ENCODE data around the gene MRPL22. TPM values are rescaled to one million over a fixed set of nuclear protein-coding genes. Genes with fewer than 3 reads are reported as not detected.

Gene MRPL22
- total and polyA plus RNA-seq, 2 donors (not counting 1 experiment from before 2014, with no cell fraction given), result 17.8 to 42.6 TPM

- H3K79me2 ChIP-seq (ENCODE audit: control insufficient read depth, insufficient read depth, low read length), result no peaks in the 10 kb centered on the region
- no peak overlapping the region for H3K27ac ChIP-seq (ENCODE audit: insufficient read depth, low read length)
- no peak overlapping the region for H3K4me3 ChIP-seq (replicated peaks in 1 of 4; ENCODE audit: control extremely low read depth in 1 of 4, insufficient read depth in 1 of 4, low read depth in 3 of 4, low read length in 4 of 4)
- no peaks in the 10 kb centered on the region for H3K9me3 ChIP-seq (ENCODE audit: control insufficient read depth, insufficient read depth, low read depth, low read length)
- H3K4me2 ChIP-seq (ENCODE audit: extremely low read depth, insufficient read depth, low read length), result no peak overlapping the region
- H3K9ac ChIP-seq (ENCODE audit: insufficient read depth, low read length), result no peak overlapping the region
- DNase-seq (ENCODE audit: low read depth in 2 of 2), result no peak
- H3K36me3 ChIP-seq (ENCODE audit: control insufficient read depth, insufficient read depth, low read length), result no peaks in the 10 kb centered on the region
- no peak for TF ChIP-seq EZH2 (IDR thresholded peaks at IDR 0.05; ENCODE audit: low read length, missing control alignments)
- no peak for TF ChIP-seq CTCF (conservative IDR thresholded peaks at IDR 0.05 in 1 of 2, IDR thresholded peaks at IDR 0.05 in 1 of 2; ENCODE audit: low read depth in 1 of 2, low read length in 2 of 2)
- H3K4me1 ChIP-seq (ENCODE audit: control insufficient read depth, extremely low read depth, insufficient read depth, low read length), result no peaks in the 10 kb centered on the region
- no peaks in the 10 kb centered on the region for H4K20me1 ChIP-seq (ENCODE audit: control insufficient read depth, extremely low read depth, insufficient read depth, low read length)
- H2AFZ ChIP-seq (ENCODE audit: low read length), result no peak overlapping the region
- no peaks in the 10 kb centered on the region for H3K27me3 ChIP-seq (ENCODE audit: control insufficient read depth, insufficient read depth, low read length)
Observed at GRCh38 chr5:154966081-154966841, 25.4 kb downstream of the MRPL22 start.

- DNase-seq (ENCODE audit: low read depth in 2 of 2), result no peak
- Histone ChIP-seq H2AFZ (ENCODE audit: low read length) (no peak overlapping the region), H3K9me3 (ENCODE audit: control insufficient read depth, insufficient read depth, low read depth, low read length) (no peaks in the 10 kb centered on the region), H3K9ac (ENCODE audit: insufficient read depth, low read length) (no peak overlapping the region), H4K20me1 (ENCODE audit: control insufficient read depth, extremely low read depth, insufficient read depth, low read length) (no peaks in the 10 kb centered on the region), H3K79me2 (ENCODE audit: control insufficient read depth, insufficient read depth, low read length) (no peaks in the 10 kb centered on the region), H3K36me3 (ENCODE audit: control insufficient read depth, insufficient read depth, low read length) (no peaks in the 10 kb centered on the region), H3K27ac (ENCODE audit: insufficient read depth, low read length) (no peak overlapping the region), H3K4me1 (ENCODE audit: control insufficient read depth, extremely low read depth, insufficient read depth, low read length) (no peaks in the 10 kb centered on the region), H3K27me3 (ENCODE audit: control insufficient read depth, insufficient read depth, low read length) (no peaks in the 10 kb centered on the region), H3K4me3 (replicated peaks in 1 of 4; ENCODE audit: control extremely low read depth in 1 of 4, insufficient read depth in 1 of 4, low read depth in 3 of 4, low read length in 4 of 4) (no peak overlapping the region), H3K4me2 (ENCODE audit: extremely low read depth, insufficient read depth, low read length) (no peak overlapping the region)
- TF ChIP-seq CTCF (conservative IDR thresholded peaks at IDR 0.05 in 1 of 2, IDR thresholded peaks at IDR 0.05 in 1 of 2; ENCODE audit: low read depth in 1 of 2, low read length in 2 of 2) (no peak), EZH2 (IDR thresholded peaks at IDR 0.05; ENCODE audit: low read length, missing control alignments) (no peak)
Observed at GRCh38 chr5:154966874-154967273, 26.0 kb downstream of the MRPL22 start.

GRCh38 chr5:154967421-154968024, 26.6 kb downstream of the MRPL22 start:
- Histone ChIP-seq H3K27ac (ENCODE audit: insufficient read depth, low read length) (no peak overlapping the region), H3K4me2 (ENCODE audit: extremely low read depth, insufficient read depth, low read length) (no peak overlapping the region), H2AFZ (ENCODE audit: low read length) (no peak overlapping the region), H3K79me2 (ENCODE audit: control insufficient read depth, insufficient read depth, low read length) (no peaks in the 10 kb centered on the region), H4K20me1 (ENCODE audit: control insufficient read depth, extremely low read depth, insufficient read depth, low read length) (no peaks in the 10 kb centered on the region), H3K4me1 (ENCODE audit: control insufficient read depth, extremely low read depth, insufficient read depth, low read length) (no peaks in the 10 kb centered on the region), H3K4me3 (replicated peaks in 1 of 4; ENCODE audit: control extremely low read depth in 1 of 4, insufficient read depth in 1 of 4, low read depth in 3 of 4, low read length in 4 of 4) (no peak overlapping the region), H3K9ac (ENCODE audit: insufficient read depth, low read length) (no peak overlapping the region), H3K9me3 (ENCODE audit: control insufficient read depth, insufficient read depth, low read depth, low read length) (no peaks in the 10 kb centered on the region), H3K36me3 (ENCODE audit: control insufficient read depth, insufficient read depth, low read length) (no peaks in the 10 kb centered on the region), H3K27me3 (ENCODE audit: control insufficient read depth, insufficient read depth, low read length) (no peaks in the 10 kb centered on the region)
- DNase-seq (ENCODE audit: low read depth in 2 of 2), result peak in 1 of 2 donors; percentile 27
- TF ChIP-seq EZH2 (IDR thresholded peaks at IDR 0.05; ENCODE audit: low read length, missing control alignments) (no peak), CTCF (conservative IDR thresholded peaks at IDR 0.05 in 1 of 2, IDR thresholded peaks at IDR 0.05 in 1 of 2; ENCODE audit: low read depth in 1 of 2, low read length in 2 of 2) (peak; percentile 49 to 66)
